Esophagus mucosa (tissue), 1 donor: ENCODE data around the gene TSPAN15. TPM values are rescaled to one million over a fixed set of nuclear protein-coding genes. Genes with fewer than 3 reads are reported as not detected.
"Not testable (repeated sequence)": the region's sequence is repeated elsewhere in the genome, so short reads cannot be mapped to it uniquely, and the experiment has no call there.

Experiments used
- ATAC-seq: fragments of 200-7000 bp; cut with Tn5 transposase; one replicate; pipeline ENCODE4 v1.9.1; 2020
- total RNA-seq: library from RNA; stranded (reverse); gene quantifications from one replicate; pipeline ENCODE4 v1.2.4, GENCODE V29; 2023
- donor health status: DM: yes; HTN: yes; CAD: no.

Gene TSPAN15
- total RNA-seq, 1 donor from 2014 or later, result 3.4 TPM

GRCh38 chr10:69449841-69450240 is 1.4 kb upstream of the TSPAN15 start:
- peak; percentile 24 for ATAC-seq

- not testable (repeated sequence) for ATAC-seq
These were observed 870 bp upstream of the TSPAN15 start for GRCh38 chr10:69450395-69450794.

DNA sequence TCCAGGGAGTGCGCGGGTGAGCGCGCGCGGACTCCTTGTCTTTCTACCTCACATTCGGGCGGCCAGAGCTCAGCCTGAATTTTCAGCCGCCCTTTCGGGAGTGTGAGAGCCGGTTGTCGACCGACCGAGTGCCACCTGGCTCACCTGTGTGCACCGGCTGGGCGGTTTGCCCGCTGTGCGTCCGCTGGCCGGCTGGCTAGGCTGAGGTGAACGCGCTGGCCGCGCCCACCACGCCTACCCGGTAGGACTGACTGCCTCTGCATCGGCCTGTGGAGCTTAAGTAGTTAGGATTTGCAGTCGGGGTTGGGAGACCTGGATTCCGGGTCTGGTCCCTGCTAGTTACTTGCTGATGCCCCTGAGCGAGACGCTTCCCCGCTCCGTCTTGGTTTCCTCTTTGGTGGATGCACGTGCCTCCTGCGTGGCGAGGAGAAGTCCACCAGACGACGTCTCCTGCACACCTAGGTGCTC is 553 bp downstream of the TSPAN15 start:
- peak; percentile 75 for ATAC-seq

DNA sequence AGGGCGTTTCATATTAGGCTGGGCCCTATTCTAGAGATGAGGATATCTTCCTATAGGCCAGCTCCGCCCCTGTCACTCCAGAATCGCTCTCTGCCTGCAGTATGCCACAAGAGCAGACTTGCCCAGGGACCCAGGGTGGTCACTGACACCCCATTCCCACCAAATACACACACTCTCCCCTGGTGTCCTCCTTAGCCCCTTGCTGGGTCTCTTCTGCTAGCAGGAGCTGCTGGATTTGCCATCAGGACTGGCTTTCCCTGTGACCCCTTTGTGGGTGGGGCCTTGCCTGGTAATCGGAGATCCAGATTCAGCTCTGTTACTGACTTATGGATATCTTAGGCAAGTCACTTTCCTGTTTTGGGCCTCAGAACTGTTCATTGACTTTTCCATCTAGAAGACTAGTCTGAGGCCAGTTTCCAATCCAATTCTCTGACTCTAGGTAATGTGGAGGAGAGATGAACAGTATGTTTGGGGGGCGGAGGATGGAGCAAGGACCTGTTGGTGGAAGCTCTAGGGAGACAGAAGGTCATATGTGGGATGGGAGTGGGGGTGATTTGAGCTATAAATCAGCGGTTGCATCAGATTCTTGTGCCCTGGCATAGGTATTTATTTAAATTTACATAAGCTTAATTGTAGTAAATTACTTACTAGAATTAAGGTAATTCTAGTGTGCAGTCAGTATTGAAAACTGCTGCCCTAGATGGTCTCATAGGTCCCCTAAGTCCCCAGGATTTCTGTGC is 1.6 kb downstream of the TSPAN15 start:
- no peak for ATAC-seq

GRCh38 chr10:69453795-69454194 is 2.5 kb downstream of the TSPAN15 start:
- ATAC-seq, result no peak

DNA sequence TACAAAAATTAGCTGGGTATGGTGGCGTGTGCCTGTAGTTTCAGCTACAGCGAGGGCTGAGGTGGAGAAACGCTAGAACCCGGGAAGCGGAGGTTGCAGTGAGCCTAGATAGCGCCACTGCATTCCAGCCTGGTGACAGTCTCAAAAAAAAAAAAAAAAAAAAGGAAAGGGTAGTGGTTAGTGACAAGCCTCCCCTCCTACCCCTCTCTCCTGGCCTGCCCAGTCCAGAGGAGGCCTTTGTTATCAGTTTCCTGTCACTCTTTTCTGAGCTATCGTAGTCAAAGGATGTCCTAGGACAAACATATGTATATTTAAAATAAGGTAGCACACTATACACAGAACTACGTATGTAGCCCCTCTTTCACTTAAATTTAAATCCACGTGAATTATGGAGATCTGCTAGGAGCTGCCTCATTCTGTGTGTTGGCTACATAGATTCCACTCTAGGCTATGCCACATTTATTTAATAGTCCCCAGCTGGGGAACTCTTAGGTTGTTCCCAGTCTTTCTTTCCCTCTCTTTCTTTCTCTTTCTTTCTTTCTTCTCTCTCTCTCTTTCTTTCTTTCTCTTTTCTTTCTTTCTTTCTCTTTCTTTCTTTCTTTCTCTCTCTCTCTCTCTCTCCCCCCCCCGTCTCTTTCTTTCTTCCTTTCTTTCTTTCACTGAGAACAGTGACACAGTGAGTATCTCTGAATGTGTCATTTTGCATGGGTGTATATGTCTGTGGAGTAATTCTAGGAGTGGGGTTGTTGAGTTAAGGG is 3.9 kb downstream of the TSPAN15 start:
- ATAC-seq, result no peak

DNA sequence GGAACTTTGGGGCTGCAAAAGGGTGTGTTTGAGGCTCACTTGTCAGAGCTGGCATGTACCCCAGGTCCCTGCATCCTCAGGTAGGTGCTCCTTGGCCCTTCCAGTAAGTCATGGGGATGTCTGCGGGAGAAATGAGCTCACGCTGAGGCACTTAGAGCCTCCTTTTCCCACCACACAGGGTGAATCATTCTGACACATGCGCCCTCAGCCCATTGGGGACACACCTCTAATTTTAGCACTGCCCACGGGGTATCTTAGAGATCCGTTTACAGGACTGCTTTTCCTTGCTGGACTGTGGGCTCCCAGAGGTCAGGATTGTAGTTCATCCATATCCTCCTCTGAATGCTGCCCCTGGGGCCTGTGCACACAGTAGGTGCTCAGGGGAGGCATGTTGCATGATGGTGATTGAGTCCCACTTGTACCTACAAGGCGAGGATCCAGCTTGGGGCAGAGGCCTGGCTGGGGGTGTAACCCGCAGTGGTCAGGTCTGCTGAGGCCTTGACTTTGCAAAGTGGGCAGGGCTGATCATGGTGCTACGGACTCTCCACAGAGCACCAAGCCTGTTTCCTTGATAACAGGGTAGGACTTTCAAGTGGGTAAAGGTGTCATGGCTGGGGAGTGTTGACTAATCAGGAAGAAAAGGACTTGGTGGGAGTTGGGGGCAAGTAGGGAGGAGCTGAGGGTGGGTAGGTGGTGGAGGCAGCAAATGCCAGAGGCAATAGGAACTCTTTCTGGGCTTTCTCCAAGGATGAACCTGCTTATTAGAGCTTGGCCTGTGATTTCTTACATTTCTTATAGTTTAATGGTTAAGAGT is 5.8 kb downstream of the TSPAN15 start:
- peak; percentile 41 for ATAC-seq

DNA sequence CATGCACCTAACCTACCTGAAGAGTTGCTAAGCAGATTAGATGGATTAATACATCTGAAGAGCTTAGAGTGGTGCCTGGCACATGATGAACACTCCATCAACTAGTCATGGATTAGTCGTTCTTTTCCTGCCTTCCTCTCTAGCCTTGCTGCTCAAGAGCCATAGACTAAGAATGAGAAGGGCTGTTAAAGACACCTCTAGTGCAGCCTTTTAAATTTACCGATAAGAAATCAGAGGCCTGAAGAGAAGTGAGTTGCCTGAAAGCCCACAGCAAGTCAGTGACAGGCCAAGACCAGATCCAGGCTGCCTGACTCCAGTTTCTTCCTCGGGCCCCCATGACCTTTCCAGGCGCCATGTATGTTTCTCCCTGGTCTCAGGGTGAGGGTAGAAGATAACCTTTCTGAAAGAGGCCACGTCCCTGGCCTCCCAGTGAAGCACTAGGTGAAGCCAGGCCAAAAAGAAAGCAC is 6.5 kb downstream of the TSPAN15 start:
- ATAC-seq, result peak; percentile 51

DNA sequence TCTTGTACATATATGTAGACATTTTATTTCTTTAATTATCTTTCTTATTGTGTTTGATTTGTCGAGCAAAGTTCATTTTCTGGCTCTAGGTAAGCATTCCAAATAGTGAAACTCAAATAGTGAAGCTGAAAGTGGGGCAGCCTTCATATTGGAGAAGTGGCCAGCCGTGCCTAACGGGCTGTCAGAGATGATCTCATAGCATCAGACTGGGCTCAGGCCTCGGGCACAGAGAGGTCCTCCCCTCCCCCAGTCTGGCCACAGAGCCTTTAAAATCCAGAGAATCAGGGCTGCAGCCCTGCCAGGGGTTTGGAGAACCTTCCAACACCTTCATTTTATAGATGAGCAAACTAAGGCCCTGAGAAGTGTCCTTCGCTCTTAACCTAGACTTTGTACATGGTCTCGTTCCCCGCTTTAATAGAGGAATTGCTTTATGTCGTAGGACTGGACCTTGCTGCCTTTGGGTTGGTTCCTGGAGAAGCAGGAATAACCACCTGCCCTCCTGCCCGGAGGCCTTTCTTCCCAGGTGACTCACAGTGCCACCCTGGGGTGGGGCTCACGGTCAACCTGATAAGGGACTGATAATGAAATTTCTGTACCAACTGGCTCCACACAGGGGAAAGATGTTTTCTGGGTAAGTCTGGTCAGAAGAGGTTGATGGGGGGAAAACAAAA is 7.3 kb downstream of the TSPAN15 start:
- no peak for ATAC-seq

- ATAC-seq, result no peak
These were observed 8.0 kb downstream of the TSPAN15 start for GRCh38 chr10:69459101-69459790.

GRCh38 chr10:69459893-69460575 is 8.8 kb downstream of the TSPAN15 start:
- no peak for ATAC-seq

- no peak for ATAC-seq
These were observed 9.4 kb downstream of the TSPAN15 start for GRCh38 chr10:69460576-69461242.

GRCh38 chr10:69461243-69462025 is 10.2 kb downstream of the TSPAN15 start:
- ATAC-seq, result no peak

DNA sequence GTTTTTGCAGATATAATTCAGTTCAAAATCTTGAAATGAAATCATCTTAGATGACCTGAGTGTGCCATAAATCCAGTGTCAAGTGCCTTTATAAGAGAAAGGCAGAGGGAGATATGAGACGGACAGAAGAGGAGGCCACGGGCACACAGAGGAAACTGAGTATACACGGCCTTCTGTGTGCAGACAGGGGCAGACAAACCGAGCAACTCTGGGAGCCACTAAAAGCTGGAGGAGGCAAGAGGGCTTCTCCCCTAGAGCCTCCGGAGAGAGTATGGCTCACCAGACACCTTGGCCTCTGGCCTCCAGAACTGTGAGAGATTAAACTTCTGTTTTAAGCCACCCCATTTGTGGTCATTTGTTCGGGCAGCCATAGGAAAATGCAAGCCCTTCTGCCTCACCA is 12.6 kb downstream of the TSPAN15 start:
- no peak for ATAC-seq

GRCh38 chr10:69464401-69464800 is 13.1 kb downstream of the TSPAN15 start:
- ATAC-seq, result no peak

DNA sequence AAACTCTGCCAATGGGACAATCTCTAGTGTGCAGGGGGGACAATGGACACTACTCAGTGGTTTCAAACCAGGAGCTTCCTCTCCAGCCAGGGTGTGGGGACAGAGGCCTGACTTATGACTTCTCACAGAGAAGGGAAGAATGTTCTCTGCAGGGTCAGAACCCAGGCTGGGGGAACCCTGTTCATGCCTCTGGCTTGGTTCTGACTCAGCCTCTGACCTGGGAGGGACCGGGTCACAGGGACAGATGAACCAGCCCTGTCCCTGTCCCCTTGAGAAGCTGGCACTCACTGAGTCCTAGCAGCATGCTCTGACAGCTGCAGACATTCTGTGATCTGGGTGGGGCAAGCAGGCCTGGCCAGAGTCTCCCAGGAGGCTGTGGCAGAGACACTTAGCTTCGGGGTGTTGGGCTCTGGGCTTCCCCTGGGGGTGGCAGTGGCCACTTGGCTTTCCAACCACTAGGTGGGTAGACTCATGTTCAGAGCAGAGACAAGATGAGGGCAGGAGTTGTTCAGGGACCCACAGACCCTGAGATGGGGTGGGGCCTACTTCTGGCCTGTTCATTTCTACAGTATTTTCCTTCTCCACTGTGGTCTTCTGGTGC is 13.6 kb downstream of the TSPAN15 start:
- peak; percentile 63 for ATAC-seq

GRCh38 chr10:69465457-69466157 is 14.3 kb downstream of the TSPAN15 start:
- no peak for ATAC-seq

DNA sequence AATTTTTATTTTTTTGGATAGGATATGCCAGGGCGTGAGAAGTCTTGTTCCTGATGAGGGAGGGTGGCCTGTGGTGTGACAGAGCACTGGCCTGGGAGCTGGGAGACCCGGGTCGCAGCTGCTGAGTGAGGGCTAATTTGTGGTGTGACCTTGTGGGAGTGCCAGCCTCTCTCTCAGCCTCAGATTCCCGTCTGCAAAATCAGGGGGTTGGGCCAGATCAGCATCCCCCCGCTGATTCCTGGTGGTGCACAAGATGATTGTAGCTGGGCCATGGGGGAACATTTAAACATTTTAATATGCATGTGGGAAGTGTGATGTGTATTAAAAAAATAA is 14.9 kb downstream of the TSPAN15 start:
- no peak for ATAC-seq

- no peak for ATAC-seq
These were observed 15.4 kb downstream of the TSPAN15 start for GRCh38 chr10:69466689-69467088.
